Activated naive CD8-positive, alpha-beta T cell treated with anti-CD3 and anti-CD28 coated beads, Interleukin-2, amount 10 ng/mL, durations not matched to agents 7 days and 5 days (primary cell): ENCODE results near the gene NHEJ1. TPM values are rescaled to one million over a fixed set of nuclear protein-coding genes. Genes with fewer than 3 reads are reported as not detected.

ENCODE experiments used
- ATAC-seq: fragments of 150-1000 bp; cut with Tn5 transposase; one replicate; pipeline ENCODE4 v1.10.0; 2021; ENCODE audit warnings: low read depth, moderate library complexity
- POLR2A ChIA-PET: fragments of 350-600 bp; sonication (Branson Sonifier 250); formaldehyde crosslinking; loops from one replicate; lab custom pipeline; 2021; ENCODE audit warnings: antibody characterized with exemption; lab: Charles Lee
- DNase-seq: peaks from one replicate; pipeline ENCODE4 v3.0.0; 2021
- H3K27ac Mint-ChIP-seq: one replicate; pipeline ENCODE4 v1.8.0; 2022; ENCODE audit warnings: mild to moderate bottlenecking, mixed read lengths
- H3K27me3 Mint-ChIP-seq: one replicate; pipeline ENCODE4 v1.8.0; 2022; ENCODE audit warnings: mild to moderate bottlenecking, moderate library complexity, mixed read lengths
- H3K36me3 Mint-ChIP-seq: one replicate; pipeline ENCODE4 v1.8.0; 2021; ENCODE audit warnings: mild to moderate bottlenecking, mixed read lengths
- H3K4me1 Mint-ChIP-seq: one replicate; pipeline ENCODE4 v1.8.0; 2021; ENCODE audit warnings: mixed read lengths
- H3K4me3 Mint-ChIP-seq: one replicate; pipeline ENCODE4 v1.8.0; 2022; ENCODE audit warnings: mild to moderate bottlenecking, moderate library complexity, mixed read lengths
- H3K9me3 Mint-ChIP-seq: one replicate; pipeline ENCODE4 v1.8.0; 2021; ENCODE audit warnings: mixed read lengths
- microRNA-seq: library from miRNA; unstranded; fragments of <30 nt; microRNA quantifications from one replicate; pipeline ENCODE4 v1.2.0, GENCODE V29; 2022
- total RNA-seq, 2 experiments: library from RNA; stranded (reverse); gene quantifications; one replicate each; pipeline ENCODE4 v1.2.3, GENCODE V29; 2021

The NHEJ1 gene
- total RNA-seq, 2 experiments from 2014 or later = 16.7 to 17.1 TPM

- Mint-ChIP-seq H3K4me1 (no peaks in the 10 kb centered on the region), H3K27me3 (peaks cover 6% of the 10 kb centered on the region), H3K4me3 (no peak overlapping the region), H3K27ac (no peak overlapping the region), H3K9me3 (no peaks in the 10 kb centered on the region), H3K36me3 (no peaks in the 10 kb centered on the region)
- no peak for DNase-seq
- no peak for ATAC-seq
- POLR2A ChIA-PET = no interaction called here
These were observed 132.5 kb downstream of the NHEJ1 start for GRCh38 chr2:219028141-219028540.

GRCh38 chr2:219027511-219028055 is 133.0 kb downstream of the NHEJ1 start:
- DNase-seq (no peak), ATAC-seq (no peak)
- no peaks in the 10 kb centered on the region for H3K9me3 Mint-ChIP-seq
- H3K27me3 Mint-ChIP-seq = peaks cover 5% of the 10 kb centered on the region
- no peak overlapping the region for H3K4me3 Mint-ChIP-seq
- POLR2A ChIA-PET = no interaction called here
- no peaks in the 10 kb centered on the region for H3K36me3 Mint-ChIP-seq
- H3K27ac Mint-ChIP-seq = no peak overlapping the region
- no peaks in the 10 kb centered on the region for H3K4me1 Mint-ChIP-seq

GRCh38 chr2:219026946-219027345 is 133.7 kb downstream of the NHEJ1 start:
- Mint-ChIP-seq H3K27ac (no peak overlapping the region), H3K27me3 (peaks cover 5% of the 10 kb centered on the region), H3K9me3 (no peaks in the 10 kb centered on the region), H3K4me1 (no peaks in the 10 kb centered on the region), H3K36me3 (no peaks in the 10 kb centered on the region), H3K4me3 (no peak overlapping the region)
- POLR2A ChIA-PET = no interaction called here
- ATAC-seq (no peak), DNase-seq (no peak)

GRCh38 chr2:219025637-219026585 is 134.7 kb downstream of the NHEJ1 start:
- no peak for ATAC-seq
- no peak overlapping the region for H3K4me3 Mint-ChIP-seq
- H3K36me3 Mint-ChIP-seq = no peaks in the 10 kb centered on the region
- H3K27ac Mint-ChIP-seq = no peak overlapping the region
- no peaks in the 10 kb centered on the region for H3K9me3 Mint-ChIP-seq
- DNase-seq = no peak
- H3K27me3 Mint-ChIP-seq = peaks cover 6% of the 10 kb centered on the region
- H3K4me1 Mint-ChIP-seq = no peaks in the 10 kb centered on the region
- POLR2A ChIA-PET = no interaction called here

Small RNA genes lying within 50 kb of the gene (microRNA-seq; reads per million reads assigned to microRNA genes)
- gene MIR3131 = not detected

Other genes starting within 250 kb of the NHEJ1 start
- not detected for gene CDK5R2, start 201.1 kb downstream of the NHEJ1 start, total RNA-seq
- gene FEV, start 175.6 kb downstream of the NHEJ1 start, total RNA-seq = not detected
- not detected for gene CRYBA2, start 167.4 kb downstream of the NHEJ1 start, total RNA-seq
- not detected for gene CFAP65, start 119.3 kb downstream of the NHEJ1 start, total RNA-seq
- gene IHH, start 99.9 kb downstream of the NHEJ1 start, total RNA-seq = not detected
- gene SLC23A3, start 9.2 kb upstream of the NHEJ1 start, total RNA-seq = 1 to 10 TPM; 4.4 to 4.7 TPM
- 10 to 100 TPM; 77.3 to 77.6 TPM for gene CNPPD1, start 16.1 kb upstream of the NHEJ1 start, total RNA-seq
- gene RETREG2, start 17.5 kb upstream of the NHEJ1 start, total RNA-seq = 100 to 1,000 TPM; 129 TPM
- 10 to 100 TPM; 68.1 to 69.8 TPM for gene ZFAND2B, start 46.0 kb upstream of the NHEJ1 start, total RNA-seq
- gene ABCB6, start 58.1 kb upstream of the NHEJ1 start, total RNA-seq = 10 to 100 TPM; 13.1 to 14.3 TPM
- 10 to 100 TPM; 56.0 to 62.1 TPM for gene ATG9A, start 68.8 kb upstream of the NHEJ1 start, total RNA-seq
- gene ANKZF1, start 69.0 kb upstream of the NHEJ1 start, total RNA-seq = 100 to 1,000 TPM; 170 to 177 TPM
- 1 to 10 TPM; 3.3 to 4.1 TPM for gene GLB1L, start 84.6 kb upstream of the NHEJ1 start, total RNA-seq
- gene STK16, start 84.7 kb upstream of the NHEJ1 start, total RNA-seq = 10 to 100 TPM; 34.0 to 36.0 TPM
- not detected for gene TUBA4B, start 92.4 kb upstream of the NHEJ1 start, total RNA-seq
- 100 to 1,000 TPM; 237 to 266 TPM for gene TUBA4A, start 93.1 kb upstream of the NHEJ1 start, total RNA-seq
- gene DNAJB2, start 118.6 kb upstream of the NHEJ1 start, total RNA-seq = 10 to 100 TPM; 65.9 to 67.5 TPM
- not detected for gene PTPRN, start 148.6 kb upstream of the NHEJ1 start, total RNA-seq
- gene RESP18, start 171.9 kb upstream of the NHEJ1 start, total RNA-seq = not detected
- gene DNPEP, start 227.1 kb upstream of the NHEJ1 start, total RNA-seq = 10 to 100 TPM; 63.2 to 69.0 TPM